Keratinocyte (primary cell): ENCODE measurements around the gene RBM44. TPM values are rescaled to one million over a fixed set of nuclear protein-coding genes. Genes with fewer than 3 reads are reported as not detected.

Experiments used
- DNase-seq: peaks from one replicate; pipeline ENCODE4 v3.0.0-alpha.2; 2011; ENCODE audit warnings: low read depth, missing footprints, low spot score
- FAIRE-seq: peaks from 2 replicates; lab custom pipeline; 2011; peaks lifted over from hg19 to GRCh38; lab: Jason Lieb, UNC
- H2AFZ ChIP-seq: 2 replicates; pipeline ENCODE4 v1.6.0; 2012; ENCODE audit warnings: low read length, control low read depth, inconsistent platforms; ENCODE audit not compliant: control insufficient read depth
- H3K27ac ChIP-seq: 2 replicates; pipeline ENCODE4 v1.5.1; 2011; ENCODE audit warnings: low read length; ENCODE audit not compliant: control insufficient read depth, insufficient read depth
- H3K27me3 ChIP-seq: 3 replicates; pipeline ENCODE4 v1.6.0; 2011; ENCODE audit warnings: low read length; ENCODE audit not compliant: control insufficient read depth, insufficient read depth; ENCODE audit errors: extremely low read depth
- H3K36me3 ChIP-seq, 2 experiments: 2 replicates in 1 of 2; 3 replicates in 1 of 2; pipeline ENCODE4 v1.5.1; 2011; ENCODE audit warnings: low read length in 2 of 2, mild to moderate bottlenecking in 1 of 2; ENCODE audit not compliant: control insufficient read depth in 2 of 2, insufficient read depth in 2 of 2; ENCODE audit errors: extremely low read depth in 1 of 2
- H3K4me1 ChIP-seq: 3 replicates; pipeline ENCODE4 v1.5.1; 2011; ENCODE audit warnings: low read length; ENCODE audit not compliant: control insufficient read depth, insufficient read depth; ENCODE audit errors: extremely low read depth
- H3K4me2 ChIP-seq: 3 replicates; pipeline ENCODE4 v1.6.0; 2011; ENCODE audit warnings: low read depth, low read length; ENCODE audit not compliant: control insufficient read depth, insufficient read depth; ENCODE audit errors: extremely low read depth
- H3K4me3 ChIP-seq, 3 experiments: fragments of 200-600 bp in 1 of 3; sonication (generic) in 1 of 3; 2 replicates in 2 of 3; 3 replicates in 1 of 3; pipeline ENCODE4 v1.5.1; 2011 to 2016; ENCODE audit warnings: low read length in 3 of 3, mild to moderate bottlenecking in 3 of 3, control low read depth in 2 of 3, inconsistent platforms in 1 of 3, low read depth in 1 of 3, mixed read lengths in 1 of 3, mixed run types in 1 of 3, moderate library complexity in 1 of 3; ENCODE audit not compliant: control insufficient read depth in 2 of 3, insufficient read depth in 2 of 3; ENCODE audit errors: extremely low read depth in 1 of 3
- H3K79me2 ChIP-seq: 2 replicates; pipeline ENCODE4 v1.6.0; 2012; ENCODE audit warnings: low read length; ENCODE audit not compliant: control insufficient read depth, insufficient read depth
- H3K9ac ChIP-seq: 3 replicates; pipeline ENCODE4 v1.6.0; 2011; ENCODE audit warnings: low read length; ENCODE audit not compliant: control insufficient read depth, insufficient read depth; ENCODE audit errors: extremely low read depth
- H3K9me1 ChIP-seq: 3 replicates; pipeline ENCODE4 v1.6.0; 2011; ENCODE audit warnings: low read length; ENCODE audit not compliant: control insufficient read depth, insufficient read depth; ENCODE audit errors: extremely low read depth
- H3K9me3 ChIP-seq: 2 replicates; pipeline ENCODE4 v1.5.1; 2012; ENCODE audit warnings: low read depth, low read length; ENCODE audit not compliant: control insufficient read depth
- H4K20me1 ChIP-seq: 3 replicates; pipeline ENCODE4 v1.6.0; 2011; ENCODE audit warnings: low read length; ENCODE audit not compliant: control insufficient read depth, insufficient read depth; ENCODE audit errors: extremely low read depth
- CTCF ChIP-seq, 3 experiments: IDR thresholded peaks in 1 of 3; conservative IDR thresholded peaks in 1 of 3; optimal IDR thresholded peaks in 1 of 3; 2 replicates in 2 of 3; 3 replicates in 1 of 3; pipeline versions ENCODE3 to v1.5.1; 2011; ENCODE audit warnings: low read length in 3 of 3, mild to moderate bottlenecking in 3 of 3, moderate library complexity in 2 of 3, control low read depth in 1 of 3, inconsistent platforms in 1 of 3; ENCODE audit not compliant: insufficient read depth in 2 of 3; ENCODE audit errors: extremely low read depth in 1 of 3
- EZH2 ChIP-seq: IDR thresholded peaks from one replicate; pipeline ENCODE4 v1.6.1; 2012; ENCODE audit warnings: inconsistent platforms, mild to moderate bottlenecking, low read length, moderate library complexity
- dilution Hi-C: fragments of 300-500 bp; cut with MboI; formaldehyde crosslinking; loops from one replicate; pipeline ENCODE4 v1.7.0; 2020; ENCODE audit warnings: low sequenced_read_pairs; ENCODE audit not compliant: extremely low pct_ligation_motif_present
- polyA plus RNA-seq, 5 experiments: library from polyadenylated mRNA; depleted of rRNA in 3 of 5; stranded (reverse) in 3 of 5; stranded (forward) in 1 of 5; unstranded in 1 of 5; fragments of >200 nt; gene quantifications; 1 replicate in 1 of 5; 2 replicates in 3 of 5; 3 replicates in 1 of 5; pipeline versions ENCODE4 v1.2.1 to v1.2.3, GENCODE V29; 2011 to 2012; ENCODE audit warnings: missing spikeins in 2 of 5, low read depth in 1 of 5, low replicate concordance in 1 of 5

RBM44 gene
- polyA plus RNA-seq, 1 donor (not counting 4 experiments of a cell fraction or from before 2014, with no cell fraction given), result 0.14 TPM

DNA sequence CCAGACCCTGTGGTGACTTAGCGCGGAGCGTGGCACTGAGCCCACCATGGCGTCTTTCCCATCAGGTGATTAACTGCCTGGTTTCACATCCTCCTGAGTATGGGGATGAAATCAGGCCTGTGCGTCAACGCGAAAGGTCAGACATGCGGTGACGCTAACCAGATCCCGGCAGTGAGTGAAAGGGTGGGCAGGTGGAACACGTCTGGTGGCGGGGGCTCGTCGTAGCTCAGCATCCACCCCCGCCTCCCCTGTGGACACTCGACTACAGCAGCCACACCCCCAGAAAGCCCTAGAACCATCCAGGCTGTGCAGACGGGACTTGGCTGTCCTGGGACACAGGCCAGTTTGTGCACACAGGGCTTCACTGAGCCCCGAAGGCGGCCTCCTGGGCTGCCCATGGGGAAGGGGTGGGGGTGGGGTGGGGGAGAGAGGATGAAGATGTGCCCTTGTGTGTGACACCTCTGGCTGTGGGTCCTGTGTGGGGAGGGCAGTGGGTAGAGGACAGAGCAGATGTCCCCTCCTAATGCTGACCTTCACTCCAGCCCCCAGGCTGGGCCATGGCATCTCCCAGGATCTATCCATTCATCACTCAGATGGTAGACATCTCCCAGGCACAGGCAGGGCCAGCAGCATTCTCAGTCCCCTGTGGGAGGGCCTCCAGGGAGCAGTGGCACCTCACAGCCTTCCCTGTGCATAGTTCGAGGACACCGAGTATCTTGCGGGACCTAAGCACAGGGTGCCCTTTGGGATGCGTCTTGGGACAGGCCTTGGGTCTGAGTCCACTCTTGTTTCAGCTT, 88.3 kb downstream of the RBM44 start:
- no peak overlapping the region for H3K4me2 ChIP-seq
- no peaks in the 10 kb centered on the region for H3K79me2 ChIP-seq
- no peak overlapping the region for H3K4me3 ChIP-seq
- no peaks in the 10 kb centered on the region for H3K9me3 ChIP-seq
- H3K27me3 ChIP-seq, result no peaks in the 10 kb centered on the region
- no peaks in the 10 kb centered on the region for H3K36me3 ChIP-seq
- no peak overlapping the region for H2AFZ ChIP-seq
- FAIRE-seq, result no peak
- DNase-seq, result no peak
- no peak overlapping the region for H3K27ac ChIP-seq
- H3K4me1 ChIP-seq, result no peaks in the 10 kb centered on the region
- dilution Hi-C loops, result no loop called here
- H4K20me1 ChIP-seq, result no peaks in the 10 kb centered on the region
- no peak overlapping the region for H3K9ac ChIP-seq
- no peak for TF ChIP-seq EZH2
- TF ChIP-seq CTCF (optimal IDR thresholded peaks at IDR 0.05 in 1 of 3, IDR thresholded peaks at IDR 0.05 in 1 of 3, conservative IDR thresholded peaks at IDR 0.05 in 1 of 3; ENCODE audit: extremely low read depth in 1 of 3, insufficient read depth in 2 of 3, low read length in 3 of 3), result no peak
- no peaks in the 10 kb centered on the region for H3K9me1 ChIP-seq

DNA sequence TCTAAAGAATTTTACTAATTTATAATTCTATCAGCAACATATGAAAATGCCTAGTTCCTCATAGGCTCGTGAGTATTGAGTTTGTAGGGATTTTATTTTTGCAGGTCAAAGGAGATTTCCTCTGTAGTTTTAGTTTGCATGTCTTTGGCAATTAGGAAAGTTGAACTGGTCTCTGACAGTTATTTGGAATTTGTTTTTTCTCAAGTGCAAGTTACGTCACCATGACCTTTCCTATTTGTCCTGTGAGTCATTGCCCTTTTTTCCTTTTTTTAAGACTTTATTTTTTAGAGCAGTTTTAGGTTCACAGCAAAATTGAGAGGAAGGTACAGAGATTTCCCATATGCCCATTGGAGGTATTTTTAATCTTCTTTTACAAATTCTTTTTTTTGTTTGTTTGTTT, 89.8 kb downstream of the RBM44 start:
- Histone ChIP-seq H4K20me1 (no peaks in the 10 kb centered on the region), H2AFZ (no peak overlapping the region), H3K27me3 (no peaks in the 10 kb centered on the region), H3K9me1 (no peaks in the 10 kb centered on the region), H3K79me2 (no peaks in the 10 kb centered on the region), H3K9ac (no peak overlapping the region), H3K27ac (no peak overlapping the region), H3K4me1 (no peaks in the 10 kb centered on the region), H3K36me3 (no peaks in the 10 kb centered on the region), H3K4me3 (no peak overlapping the region), H3K4me2 (no peak overlapping the region), H3K9me3 (no peaks in the 10 kb centered on the region)
- no peak for DNase-seq
- no peak for TF ChIP-seq CTCF (optimal IDR thresholded peaks at IDR 0.05 in 1 of 3, IDR thresholded peaks at IDR 0.05 in 1 of 3, conservative IDR thresholded peaks at IDR 0.05 in 1 of 3; ENCODE audit: extremely low read depth in 1 of 3, insufficient read depth in 2 of 3, low read length in 3 of 3)
- no peak for TF ChIP-seq EZH2
- no peak for FAIRE-seq
- dilution Hi-C loops, result no loop called here
